NCI-H345 treated with DMSO at 0.1 percent for 48 hours (cell line): ENCODE data around the gene RAD9A.

Experiments
- DNase-seq: peaks from one replicate; lab custom pipeline; 2025; ENCODE audit not compliant: unreplicated experiment; lab: John Stamatoyannopoulos, UW

RAD9A gene

GRCh38 chr11:67356864-67357561 is 34.8 kb upstream of the RAD9A start:
- peak; percentile 21 for DNase-seq

GRCh38 chr11:67357831-67358670 is 33.7 kb upstream of the RAD9A start:
- DNase-seq: no peak

- no peak for DNase-seq
These were observed 27.6 kb upstream of the RAD9A start for GRCh38 chr11:67364169-67364568.

GRCh38 chr11:67364783-67365722 is 26.7 kb upstream of the RAD9A start:
- DNase-seq: no peak

GRCh38 chr11:67365736-67366444 is 25.9 kb upstream of the RAD9A start:
- no peak for DNase-seq

GRCh38 chr11:67366546-67366945 is 25.2 kb upstream of the RAD9A start:
- no peak for DNase-seq

- DNase-seq: no peak
These were observed 24.6 kb upstream of the RAD9A start for GRCh38 chr11:67366961-67367760.

- DNase-seq: no peak
These were observed 24.0 kb upstream of the RAD9A start for GRCh38 chr11:67367761-67368227.

- DNase-seq: no peak
These were observed 23.2 kb upstream of the RAD9A start for GRCh38 chr11:67368621-67369020.

- no peak for DNase-seq
These were observed 22.5 kb upstream of the RAD9A start for GRCh38 chr11:67369275-67369674.

- no peak for DNase-seq
These were observed 21.9 kb upstream of the RAD9A start for GRCh38 chr11:67369801-67370284.

GRCh38 chr11:67370351-67371076 is 21.3 kb upstream of the RAD9A start:
- DNase-seq: no peak

GRCh38 chr11:67371189-67371910 is 20.4 kb upstream of the RAD9A start:
- no peak for DNase-seq

- no peak for DNase-seq
These were observed 19.9 kb upstream of the RAD9A start for GRCh38 chr11:67371911-67372320.

- no peak for DNase-seq
These were observed 19.3 kb upstream of the RAD9A start for GRCh38 chr11:67372321-67372992.

GRCh38 chr11:67372993-67373647 is 18.7 kb upstream of the RAD9A start, which contains the start of gene CLCF1:
CLCF1 (minus strand) TSS chr11:67373598; CDS start chr11:67373539, 59 bp downstream.
- no peak for DNase-seq
